ENCODE measurements around the gene ENPP7.

GRCh38 chr17:79789943-79790804 is 59.4 kb downstream of the ENPP7 start:
- TF ChIP-seq CTCF (IDR thresholded peaks at IDR 0.05) = peak; percentile 5 to 72 (median 55)
- TF ChIP-seq POLR2A (IDR thresholded peaks at IDR 0.05) = no peak
- no peak for TF ChIP-seq POLR2AphosphoS5 (IDR thresholded peaks at IDR 0.05)
